Activated CD8-positive, alpha-beta T cell treated with anti-CD3 and anti-CD28 coated beads for 36 hours (primary cell): ENCODE results near the gene TBC1D8. TPM values are rescaled to one million over a fixed set of nuclear protein-coding genes. Genes with fewer than 3 reads are reported as not detected.

ENCODE experiments used
- ATAC-seq: fragments of 200-7000 bp; cut with Tn5 transposase; one replicate; pipeline ENCODE4 v1.10.0; 2021; ENCODE audit warnings: mild to moderate bottlenecking, moderate library complexity
- CTCF ChIA-PET: fragments of 350-600 bp; sonication (Branson Sonifier 250); formaldehyde crosslinking; loops from one replicate; lab custom pipeline; 2021; ENCODE audit warnings: antibody characterized with exemption; lab: Charles Lee
- POLR2A ChIA-PET: fragments of 350-600 bp; sonication (Branson Sonifier 250); formaldehyde crosslinking; loops from one replicate; lab custom pipeline; 2021; ENCODE audit warnings: antibody characterized with exemption; lab: Charles Lee
- DNase-seq: peaks from one replicate; pipeline ENCODE4 v3.0.0-alpha.2; 2020
- H3K27ac Mint-ChIP-seq: one replicate; pipeline ENCODE4 v1.8.0; 2021; ENCODE audit warnings: mild to moderate bottlenecking, mixed read lengths
- H3K27me3 Mint-ChIP-seq: one replicate; pipeline ENCODE4 v1.8.0; 2021; ENCODE audit warnings: mixed read lengths
- H3K36me3 Mint-ChIP-seq: one replicate; pipeline ENCODE4 v1.8.0; 2021; ENCODE audit warnings: low read depth, mixed read lengths
- H3K4me1 Mint-ChIP-seq: one replicate; pipeline ENCODE4 v1.8.0; 2021; ENCODE audit warnings: low read depth, mixed read lengths
- H3K4me3 Mint-ChIP-seq: one replicate; pipeline ENCODE4 v1.8.0; 2021; ENCODE audit warnings: mild to moderate bottlenecking, moderate library complexity, mixed read lengths
- H3K9me3 Mint-ChIP-seq: one replicate; pipeline ENCODE4 v1.8.0; 2021; ENCODE audit warnings: mixed read lengths
- intact Hi-C: fragments of 100-400 bp; cut with micrococcal nuclease; formaldehyde crosslinking; loops from one replicate; pipeline ENCODE4 v1.10.0; 2022
- total RNA-seq, 2 experiments: library from RNA; stranded (reverse); gene quantifications; one replicate each; pipeline ENCODE4 v1.2.3, GENCODE V29; 2021
- TF ChIP-seq, protein P1 (sequence below): fragments of 200-600 bp; IDR thresholded peaks from one replicate; pipeline ENCODE4 v1.8.0; 2022; ENCODE audit warnings: antibody characterized with exemption, mild to moderate bottlenecking

Gene TBC1D8
- total RNA-seq, 2 experiments from 2014 or later: 3.2 to 3.3 TPM

DNA sequence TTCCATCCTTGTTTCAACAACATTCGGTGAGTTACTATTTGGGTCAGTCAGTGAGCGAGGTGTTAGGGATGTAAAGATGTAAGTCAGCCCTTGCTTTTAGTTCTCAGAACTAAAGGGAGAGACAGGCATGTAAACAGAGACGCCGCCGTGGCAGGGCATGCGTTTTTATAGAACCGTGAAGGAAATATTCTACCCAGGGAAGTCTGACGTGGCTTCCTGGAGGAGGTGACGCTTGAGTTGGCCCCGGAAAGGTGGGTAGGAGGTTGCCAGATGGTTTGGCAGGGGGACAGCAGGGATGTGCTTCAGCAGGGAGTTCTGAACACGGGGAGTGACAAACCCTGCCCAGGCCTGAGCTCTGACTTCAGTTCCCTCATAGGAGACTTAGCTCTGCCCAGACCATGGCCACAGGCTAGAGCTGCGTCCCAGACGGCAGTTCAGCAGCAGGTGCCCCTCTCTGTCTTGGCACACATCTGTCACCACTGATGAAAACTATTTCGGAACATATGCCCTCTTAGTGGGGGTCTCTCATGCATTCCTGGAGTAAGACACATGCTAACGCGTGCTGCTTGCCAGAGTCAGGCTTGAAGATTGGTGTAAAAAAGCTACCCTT is 172.5 kb downstream of the TBC1D8 start:
- Mint-ChIP-seq H3K27me3 (no peaks in the 10 kb centered on the region), H3K4me3 (no peak overlapping the region), H3K36me3 (no peaks in the 10 kb centered on the region), H3K9me3 (no peaks in the 10 kb centered on the region), H3K4me1 (no peaks in the 10 kb centered on the region), H3K27ac (no peak overlapping the region)
- DNase-seq: no peak
- intact Hi-C loops: no loop called here
- TF ChIP-seq, protein P1, sequence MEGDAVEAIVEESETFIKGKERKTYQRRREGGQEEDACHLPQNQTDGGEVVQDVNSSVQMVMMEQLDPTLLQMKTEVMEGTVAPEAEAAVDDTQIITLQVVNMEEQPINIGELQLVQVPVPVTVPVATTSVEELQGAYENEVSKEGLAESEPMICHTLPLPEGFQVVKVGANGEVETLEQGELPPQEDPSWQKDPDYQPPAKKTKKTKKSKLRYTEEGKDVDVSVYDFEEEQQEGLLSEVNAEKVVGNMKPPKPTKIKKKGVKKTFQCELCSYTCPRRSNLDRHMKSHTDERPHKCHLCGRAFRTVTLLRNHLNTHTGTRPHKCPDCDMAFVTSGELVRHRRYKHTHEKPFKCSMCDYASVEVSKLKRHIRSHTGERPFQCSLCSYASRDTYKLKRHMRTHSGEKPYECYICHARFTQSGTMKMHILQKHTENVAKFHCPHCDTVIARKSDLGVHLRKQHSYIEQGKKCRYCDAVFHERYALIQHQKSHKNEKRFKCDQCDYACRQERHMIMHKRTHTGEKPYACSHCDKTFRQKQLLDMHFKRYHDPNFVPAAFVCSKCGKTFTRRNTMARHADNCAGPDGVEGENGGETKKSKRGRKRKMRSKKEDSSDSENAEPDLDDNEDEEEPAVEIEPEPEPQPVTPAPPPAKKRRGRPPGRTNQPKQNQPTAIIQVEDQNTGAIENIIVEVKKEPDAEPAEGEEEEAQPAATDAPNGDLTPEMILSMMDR: no peak
- CTCF ChIA-PET: interaction anchor here (1.7 kb wide), 1 partner anchor 373 kb away, joined by 4 read pairs; no protein-coding TSS in a partner anchor
- POLR2A ChIA-PET: no interaction called here
- ATAC-seq: no peak

DNA sequence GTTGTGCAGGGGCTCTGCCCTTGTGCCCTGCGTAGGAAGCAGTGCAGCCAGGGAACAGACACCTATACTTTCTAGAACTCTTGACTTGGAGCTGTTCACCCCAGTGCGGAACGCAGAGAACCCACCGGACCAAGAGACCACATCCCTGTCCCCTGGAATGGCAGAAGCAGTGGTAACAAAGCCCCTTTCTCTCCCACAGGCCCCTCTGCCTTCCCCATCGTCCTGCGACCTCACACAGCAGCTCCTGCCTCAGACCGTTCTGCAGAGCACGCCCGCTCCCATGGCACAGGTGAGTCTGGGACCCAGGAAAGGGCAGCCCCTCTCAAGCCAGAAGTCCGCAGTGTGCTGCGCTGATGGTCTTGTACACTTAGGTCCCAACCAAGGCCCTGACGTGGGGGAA is 173.7 kb downstream of the TBC1D8 start:
- DNase-seq: no peak
- Mint-ChIP-seq H3K36me3 (no peaks in the 10 kb centered on the region), H3K27ac (no peak overlapping the region), H3K9me3 (no peaks in the 10 kb centered on the region), H3K27me3 (no peaks in the 10 kb centered on the region), H3K4me1 (no peaks in the 10 kb centered on the region), H3K4me3 (no peak overlapping the region)
- ATAC-seq: no peak
- ChIA-PET POLR2A (no interaction called here), CTCF (no interaction called here)
- intact Hi-C loops: no loop called here
- TF ChIP-seq, protein P1: no peak

DNA sequence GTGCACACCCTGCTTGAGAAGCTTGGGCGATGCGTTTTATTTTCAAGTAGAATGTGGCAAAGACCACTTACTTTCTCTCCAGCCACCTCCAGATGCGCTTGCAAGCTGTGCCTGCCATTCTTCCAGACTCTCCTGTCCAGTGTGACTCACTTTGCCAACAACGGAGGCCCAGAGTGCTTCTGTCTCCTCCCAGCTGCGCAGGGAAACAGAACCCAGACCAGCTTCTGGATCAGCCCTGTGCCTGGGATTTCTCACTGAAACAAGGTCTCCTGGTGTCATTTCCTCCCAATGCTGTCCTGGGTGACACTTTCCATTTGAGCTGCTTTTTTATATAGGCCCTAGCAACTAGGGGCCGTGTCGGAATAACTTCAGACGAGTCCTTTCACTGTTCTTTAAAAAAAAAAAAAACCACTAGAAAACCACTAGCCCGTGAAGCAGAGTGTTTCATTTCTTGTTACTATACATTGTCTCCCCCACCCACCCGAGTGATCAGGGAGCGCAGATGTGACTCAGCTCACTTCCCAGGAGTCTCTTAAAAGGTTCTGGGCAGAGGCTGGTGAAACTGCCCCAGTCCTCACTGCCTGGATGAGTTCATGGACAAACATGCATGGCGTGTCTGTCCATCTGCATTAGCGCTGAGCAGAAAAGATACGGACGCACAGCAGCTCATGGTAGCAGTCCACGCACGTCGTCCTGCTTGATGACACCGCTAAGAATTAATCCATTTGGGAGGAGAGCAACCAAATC is 174.4 kb downstream of the TBC1D8 start:
- POLR2A ChIA-PET: no interaction called here

DNA sequence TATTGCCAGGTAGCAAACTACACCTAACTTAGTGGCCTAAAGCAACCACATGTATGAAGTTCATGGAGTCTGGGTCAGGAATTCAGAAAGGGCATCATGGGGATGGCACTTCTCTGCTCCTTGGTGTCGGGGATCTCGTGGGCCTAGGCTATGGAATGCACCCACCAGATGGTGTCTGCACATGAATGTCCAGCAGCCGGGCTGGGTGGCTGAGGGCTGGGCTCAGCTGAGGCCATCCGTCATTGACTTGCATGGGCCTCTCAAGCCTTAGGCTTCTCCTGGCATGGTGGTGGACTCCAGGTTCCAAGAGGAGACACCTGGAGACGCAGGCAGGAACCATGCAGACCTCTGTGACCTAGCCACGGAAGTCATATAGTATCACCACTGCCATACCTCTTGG is 175.1 kb downstream of the TBC1D8 start:
- H3K9me3 Mint-ChIP-seq: no peaks in the 10 kb centered on the region
- H3K27ac Mint-ChIP-seq: no peak overlapping the region
- no peaks in the 10 kb centered on the region for H3K27me3 Mint-ChIP-seq
- peaks cover 2% of the 10 kb centered on the region for H3K36me3 Mint-ChIP-seq
- ATAC-seq (no peak), DNase-seq (no peak)
- H3K4me1 Mint-ChIP-seq: no peaks in the 10 kb centered on the region
- H3K4me3 Mint-ChIP-seq: no peak overlapping the region
- TF ChIP-seq, protein P1: no peak
- CTCF ChIA-PET: interaction anchor here (1.5 kb wide), 1 partner anchor 247 kb away, joined by 4 read pairs; no protein-coding TSS in a partner anchor
- intact Hi-C loops: no loop called here
- POLR2A ChIA-PET: no interaction called here

More for the DNA sequence above, 174.4 kb downstream of the TBC1D8 start:
- Mint-ChIP-seq H3K4me3 (no peak overlapping the region), H3K36me3 (no peaks in the 10 kb centered on the region), H3K27ac (no peak overlapping the region), H3K4me1 (no peaks in the 10 kb centered on the region), H3K27me3 (no peaks in the 10 kb centered on the region), H3K9me3 (no peaks in the 10 kb centered on the region)
- DNase-seq (no peak), ATAC-seq (no peak)
- TF ChIP-seq, protein P1: no peak
- intact Hi-C loops: no loop called here
- CTCF ChIA-PET: interaction anchor here (1.5 kb wide), 1 partner anchor 247 kb away, joined by 4 read pairs; no protein-coding TSS in a partner anchor

DNA sequence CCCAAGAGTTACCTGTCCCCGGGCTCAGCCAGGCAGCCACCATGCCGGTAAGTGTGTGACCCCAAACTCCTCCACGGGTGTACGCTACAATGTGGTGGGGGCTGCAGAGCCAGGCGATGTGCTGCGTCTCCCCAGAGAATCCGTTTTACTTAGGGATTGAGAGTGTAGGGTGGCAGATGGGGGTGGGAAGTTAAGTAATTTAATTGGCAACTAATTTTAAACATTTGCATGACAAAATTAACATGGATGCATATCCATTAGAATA is 175.7 kb downstream of the TBC1D8 start:
- ChIA-PET CTCF (no interaction called here), POLR2A (no interaction called here)
- Mint-ChIP-seq H3K27me3 (no peaks in the 10 kb centered on the region), H3K9me3 (no peaks in the 10 kb centered on the region), H3K27ac (no peak overlapping the region), H3K4me3 (no peak overlapping the region), H3K36me3 (peaks cover 2% of the 10 kb centered on the region), H3K4me1 (no peaks in the 10 kb centered on the region)
- DNase-seq: no peak
- TF ChIP-seq, protein P1: no peak
- intact Hi-C loops: no loop called here
- no peak for ATAC-seq
